SK-N-SH (cell line): ENCODE measurements around the gene KIFC3. TPM values are rescaled to one million over a fixed set of nuclear protein-coding genes. Genes with fewer than 3 reads are reported as not detected.

ENCODE experiments used
- CTCF ChIA-PET: fragments of 300-600, 350-600 bp; formaldehyde crosslinking; extraction: SDS; loops from one replicate; lab custom pipeline; 2021; lab: Yijun Ruan, JAX
- POLR2A ChIA-PET: fragments of 350-600 bp; sonication (Branson Sonifier 250); formaldehyde crosslinking; extraction: SDS; loops from one replicate; lab custom pipeline; 2020; ENCODE audit warnings: antibody characterized with exemption, inconsistent platforms; lab: Yijun Ruan, JAX
- DNase-seq: peaks from one replicate; pipeline ENCODE4 v3.0.0; 2012
- H2AFZ ChIP-seq: fragments of 200-600 bp; sonication (generic); 2 replicates; pipeline ENCODE4 v1.8.1; 2016; ENCODE audit warnings: antibody characterized with exemption, mild to moderate bottlenecking, low read depth
- H3F3A ChIP-seq: fragments of 200-600 bp; sonication (generic); replicated peaks from 2 replicates; pipeline ENCODE3; 2016; ENCODE audit warnings: antibody characterized with exemption, mild to moderate bottlenecking; ENCODE audit not compliant: insufficient read depth
- H3K27ac ChIP-seq, 2 experiments: fragments of 200-500 bp in 1 of 2; fragments of 200-600 bp in 1 of 2; sonication (Bioruptor generic) in 1 of 2; sonication (generic), shearing (Covaris generic) in 1 of 2; 2 replicates each; pipeline versions ENCODE4 v1.5.1 to v1.6.1; 2014 to 2016; ENCODE audit warnings: low read depth in 2 of 2, inconsistent platforms in 1 of 2, low read length in 1 of 2, mild to moderate bottlenecking in 1 of 2, mixed read lengths in 1 of 2
- H3K27me3 ChIP-seq: fragments of 200-600 bp; sonication (generic), shearing (Covaris generic); 2 replicates; pipeline ENCODE4 v1.6.1; 2016; ENCODE audit warnings: mixed run types; ENCODE audit not compliant: insufficient read depth
- H3K36me3 ChIP-seq, 2 experiments: fragments of 200-500 bp in 1 of 2; fragments of 200-600 bp in 1 of 2; sonication (Bioruptor generic) in 1 of 2; sonication (generic) in 1 of 2; replicated peaks in 1 of 2; 2 replicates each; pipeline versions ENCODE3 to v1.5.1; 2014 to 2016; ENCODE audit warnings: low read length in 1 of 2, mild to moderate bottlenecking in 1 of 2; ENCODE audit not compliant: insufficient read depth in 2 of 2, control insufficient read depth in 1 of 2
- H3K4me1 ChIP-seq, 2 experiments: fragments of 200-500 bp in 1 of 2; fragments of 200-600 bp in 1 of 2; sonication (Bioruptor generic) in 1 of 2; sonication (generic), shearing (Covaris generic) in 1 of 2; 2 replicates each; pipeline versions ENCODE4 v1.5.1 to v1.6.1; 2014 to 2016; ENCODE audit warnings: low read depth in 1 of 2, low read length in 1 of 2, mixed run types in 1 of 2; ENCODE audit not compliant: insufficient read depth in 2 of 2, control insufficient read depth in 1 of 2
- H3K4me2 ChIP-seq: fragments of 200-600 bp; sonication (generic), shearing (Covaris generic); 2 replicates; pipeline ENCODE4 v1.6.1; 2017; ENCODE audit warnings: mixed run types
- H3K4me3 ChIP-seq, 2 experiments: fragments of 200-500 bp in 1 of 2; fragments of 200-600 bp in 1 of 2; sonication (Bioruptor generic) in 1 of 2; sonication (generic), shearing (Covaris generic) in 1 of 2; 2 replicates each; pipeline versions ENCODE4 v1.5.1 to v1.8.1; 2014 to 2016; ENCODE audit warnings: low read depth in 2 of 2, inconsistent platforms in 1 of 2, low read length in 1 of 2, mild to moderate bottlenecking in 1 of 2, mixed read lengths in 1 of 2, moderate library complexity in 1 of 2
- H3K79me2 ChIP-seq: fragments of 200-600 bp; sonication (generic); 2 replicates; pipeline ENCODE4 v1.8.1; 2017; ENCODE audit warnings: mild to moderate bottlenecking; ENCODE audit not compliant: insufficient read depth
- H3K9ac ChIP-seq: fragments of 200-600 bp; sonication (generic); 2 replicates; pipeline ENCODE4 v1.6.1; 2017; ENCODE audit warnings: mixed run types
- H3K9me2 ChIP-seq: fragments of 200-600 bp; sonication (generic); 2 replicates; pipeline ENCODE4 v1.6.1; 2017; ENCODE audit warnings: mixed run types
- H3K9me3 ChIP-seq: fragments of 200-600 bp; sonication (generic); 2 replicates; pipeline ENCODE4 v1.6.1; 2017; ENCODE audit warnings: mixed run types, mild to moderate bottlenecking, moderate library complexity
- H4K20me1 ChIP-seq: fragments of 200-600 bp; sonication (generic); 2 replicates; pipeline ENCODE4 v1.6.1; 2017; ENCODE audit warnings: mild to moderate bottlenecking, mixed run types; ENCODE audit not compliant: insufficient read depth
- CTCF ChIP-seq: fragments of 200-600 bp; sonication (generic); IDR thresholded peaks from 2 replicates; pipeline ENCODE4 v1.6.1; 2017; ENCODE audit warnings: antibody characterized with exemption, mild to moderate bottlenecking, moderate library complexity
- EZH2phosphoT487 ChIP-seq: fragments of 200-600 bp; sonication (generic); IDR thresholded peaks from 2 replicates; pipeline ENCODE4 v1.6.1; 2017; ENCODE audit warnings: low read depth, mixed run types, mild to moderate bottlenecking, antibody characterized with exemption, moderate library complexity, borderline replicate concordance
- FOXJ3 ChIP-seq: sonication (generic); formaldehyde crosslinking; IDR thresholded peaks from 2 replicates; pipeline ENCODE4 v1.5.1; 2020; ENCODE audit warnings: mild to moderate bottlenecking, missing genetic modification reagents
- GATA2 ChIP-seq: sonication (generic); formaldehyde crosslinking; IDR thresholded peaks from 2 replicates; pipeline ENCODE4 v1.5.0; 2020; ENCODE audit warnings: mild to moderate bottlenecking, missing genetic modification reagents
- JUND ChIP-seq: IDR thresholded peaks from 2 replicates; pipeline ENCODE4 v1.4.0; 2012
- MAX ChIP-seq: IDR thresholded peaks from 2 replicates; pipeline ENCODE4 v1.4.0; 2012; ENCODE audit warnings: low read depth
- MXI1 ChIP-seq: IDR thresholded peaks from 2 replicates; pipeline ENCODE4 v1.6.1; 2012; ENCODE audit warnings: mild to moderate bottlenecking, low read depth, low read length, improper control_type of control experiment
- PBX3 ChIP-seq: IDR thresholded peaks from 2 replicates; pipeline ENCODE4; 2012
- RAD21 ChIP-seq: IDR thresholded peaks from 2 replicates; pipeline ENCODE4 v1.6.1; 2012; ENCODE audit warnings: mild to moderate bottlenecking, low read length
- REST ChIP-seq: IDR thresholded peaks from 2 replicates; pipeline ENCODE4 v1.6.1; 2012; ENCODE audit warnings: mild to moderate bottlenecking, low read depth, low read length, moderate library complexity
- SMC3 ChIP-seq: IDR thresholded peaks from 2 replicates; pipeline ENCODE4 v1.6.1; 2012; ENCODE audit warnings: low read depth, low read length, improper control_type of control experiment
- TAF1 ChIP-seq: IDR thresholded peaks from 2 replicates; pipeline ENCODE4 v1.6.1; 2012; ENCODE audit warnings: low read depth, mild to moderate bottlenecking, low read length, moderate library complexity, borderline replicate concordance
- TCF12 ChIP-seq: IDR thresholded peaks from 2 replicates; pipeline ENCODE4 v1.4.0; 2012
- USF2 ChIP-seq: fragments of 150-350 bp; IDR thresholded peaks from 2 replicates; pipeline ENCODE4 v1.6.1; 2017; ENCODE audit warnings: antibody characterized with exemption, low read length, low read depth, borderline replicate concordance
- WGBS: methylation state at CpG from one replicate; pipeline ENCODE4 v1.1.6; 2017; ENCODE audit warnings: low lambda C conversion rate; 5-methylcytosine and 5-hydroxymethylcytosine counted together
- polyA plus RNA-seq, 3 experiments: library from polyadenylated mRNA; depleted of rRNA; stranded (reverse); fragments of >200 nt; gene quantifications; 2 replicates each; pipeline ENCODE4 v1.2.3, GENCODE V29; 2012

The KIFC3 gene
- polyA plus RNA-seq, 1 of the 3 experiments (the other 2 are of a cell fraction): 65.4 TPM

- peaks cover 49% of the 10 kb centered on the region for H4K20me1 ChIP-seq
- no peak overlapping the region for H3K27ac ChIP-seq
- no peak overlapping the region for H3K4me2 ChIP-seq
- no peak overlapping the region; a peak in 1 of 4 replicates for H3K4me3 ChIP-seq
- no peak overlapping the region for H2AFZ ChIP-seq
- no peaks in the 10 kb centered on the region for H3K9me3 ChIP-seq
- peaks cover 84% of the 10 kb centered on the region for H3K79me2 ChIP-seq
- TF ChIP-seq USF2: no peak
- peak; percentile 42 for TF ChIP-seq CTCF
- TF ChIP-seq PBX3: no peak
- no peak for TF ChIP-seq TAF1
- peak; percentile 62 for TF ChIP-seq RAD21
- TF ChIP-seq SMC3: peak; percentile 57
- TF ChIP-seq TCF12: peak; percentile 42; the same call in 1 of the 2 replicates
- TF ChIP-seq EZH2phosphoT487: no peak
- TF ChIP-seq REST: no peak
- no peak for TF ChIP-seq MAX
- TF ChIP-seq MXI1: peak; percentile 15; the same call in 1 of the 2 replicates
- TF ChIP-seq GATA2 (CRISPR knock-in tag): no peak
- TF ChIP-seq JUND: no peak
- TF ChIP-seq FOXJ3: no peak
- WGBS: 59% methylated on average over 7 of the region's 9 CpGs
- no peaks in the 10 kb centered on the region for H3K9me2 ChIP-seq
- no peaks in the 10 kb centered on the region for H3K27me3 ChIP-seq
- H3K36me3 ChIP-seq: peaks cover 26 to 37% of the 10 kb centered on the region in 2 experiments
- peaks cover 7 to 9% of the 10 kb centered on the region in 2 experiments; a peak in 2 of 4 replicates for H3K4me1 ChIP-seq
- H3K9ac ChIP-seq: no peak overlapping the region
- peak; percentile 80 for DNase-seq
- ChIA-PET CTCF (interaction anchor here (0.6 to 3.0 kb wide), 22 partner anchors 8 to 1122 kb away, joined by 3 to 20 read pairs (median 4); partner anchors contain the start of genes USB1 and ZNF319), POLR2A (interaction anchor here (1.1 kb wide), 1 partner anchor 19 kb away, joined by 3 read pairs; no protein-coding TSS in a partner anchor)
- H3F3A ChIP-seq: peaks cover 3% of the 10 kb centered on the region
These were observed 6.8 kb downstream of the KIFC3 start for GRCh38 chr16:57795431-57795878.
